OCI-LY1 (cell line): ENCODE results near the gene ANKRD6.

Experiments
- H2AFZ ChIP-seq: fragments of 200-600 bp; sonication (generic), shearing (Covaris generic); 2 replicates; pipeline ENCODE4 v1.6.0; 2014; ENCODE audit warnings: antibody characterized with exemption, mild to moderate bottlenecking, low read length
- H3F3A ChIP-seq: fragments of 200-600 bp; sonication (generic), shearing (Covaris generic); 2 replicates; pipeline ENCODE4 v1.6.0; 2014; ENCODE audit warnings: mild to moderate bottlenecking, antibody characterized with exemption, low read length, moderate library complexity; ENCODE audit not compliant: insufficient read depth
- H3K27ac ChIP-seq: fragments of 200-600 bp; sonication (generic); 2 replicates; pipeline ENCODE4 v1.5.1; 2014; ENCODE audit warnings: low read length, mixed run types, mild to moderate bottlenecking, low read depth; ENCODE audit not compliant: poor library complexity, severe bottlenecking
- H3K27me3 ChIP-seq: fragments of 200-600 bp; sonication (generic); 2 replicates; pipeline ENCODE4 v1.6.0; 2014; ENCODE audit warnings: antibody characterized with exemption, mild to moderate bottlenecking, low read length, moderate library complexity; ENCODE audit not compliant: insufficient read depth
- H3K36me3 ChIP-seq: fragments of 200-600 bp; sonication (generic); 2 replicates; pipeline ENCODE4 v1.6.1; 2014; ENCODE audit warnings: mild to moderate bottlenecking, antibody characterized with exemption, low read length, moderate library complexity, mixed read lengths; ENCODE audit not compliant: insufficient read depth
- H3K4me1 ChIP-seq: fragments of 200-600 bp; sonication (generic); 2 replicates; pipeline ENCODE4 v1.5.1; 2014; ENCODE audit warnings: mild to moderate bottlenecking, low read length, moderate library complexity; ENCODE audit not compliant: insufficient read depth, severe bottlenecking
- H3K4me2 ChIP-seq: fragments of 200-600 bp; sonication (generic), shearing (Covaris generic); 2 replicates; pipeline ENCODE4 v1.6.1; 2014; ENCODE audit warnings: low read length
- H3K4me3 ChIP-seq: fragments of 200-600 bp; sonication (generic); 2 replicates; pipeline ENCODE4 v1.5.1; 2014; ENCODE audit warnings: low read length, low read depth, mild to moderate bottlenecking, mixed read lengths; ENCODE audit not compliant: poor library complexity, severe bottlenecking
- H3K79me2 ChIP-seq: fragments of 200-600 bp; shearing (Covaris generic); 2 replicates; pipeline ENCODE4 v1.6.1; 2016; ENCODE audit warnings: mixed run types, low read length, mixed read lengths; ENCODE audit not compliant: insufficient read depth
- H3K9ac ChIP-seq: fragments of 200-600 bp; sonication (generic), shearing (Covaris generic); 2 replicates; pipeline ENCODE4 v1.6.1; 2014; ENCODE audit warnings: mild to moderate bottlenecking, low read length, mixed read lengths
- H3K9me2 ChIP-seq: fragments of 200-600 bp; sonication (generic), shearing (Covaris generic); 2 replicates; pipeline ENCODE4 v1.6.1; 2014; ENCODE audit warnings: low read depth, mild to moderate bottlenecking, low read length, mixed read lengths
- H3K9me3 ChIP-seq: fragments of 200-600 bp; shearing (Covaris generic); 2 replicates; pipeline ENCODE4 v1.6.1; 2014; ENCODE audit warnings: low read length, mixed read lengths
- H4K20me1 ChIP-seq: fragments of 200-600 bp; sonication (generic), shearing (Covaris generic); 2 replicates; pipeline ENCODE4 v1.6.0; 2016; ENCODE audit warnings: mild to moderate bottlenecking, low read length; ENCODE audit not compliant: insufficient read depth
- EZH2 ChIP-seq: fragments of 200-600 bp; sonication (generic), shearing (Covaris generic); IDR thresholded peaks from 2 replicates; pipeline ENCODE4 v1.8.0; 2017; ENCODE audit warnings: borderline replicate concordance, mixed run types, mild to moderate bottlenecking, antibody characterized with exemption, low read length, moderate library complexity, mixed read lengths
- TF ChIP-seq, protein P1 (sequence below): fragments of 200-600 bp; sonication (generic), shearing (Covaris generic); IDR thresholded peaks from 2 replicates; pipeline ENCODE4 v1.5.1; 2017; ENCODE audit warnings: mild to moderate bottlenecking, antibody characterized with exemption, low read length, moderate library complexity, mixed read lengths

ANKRD6 gene

GRCh38 chr6:89526563-89526869 lies 93.6 kb downstream of the ANKRD6 start:
- Histone ChIP-seq H3K4me3 (no peak overlapping the region), H3K79me2 (no peaks in the 10 kb centered on the region), H3K4me2 (no peak overlapping the region), H3K9ac (no peak overlapping the region), H3K36me3 (no peaks in the 10 kb centered on the region), H4K20me1 (no peaks in the 10 kb centered on the region), H3K27ac (no peak overlapping the region), H3K9me3 (no peaks in the 10 kb centered on the region), H3K4me1 (no peaks in the 10 kb centered on the region), H3K9me2 (no peaks in the 10 kb centered on the region), H3K27me3 (no peaks in the 10 kb centered on the region), H3F3A (no peaks in the 10 kb centered on the region), H2AFZ (no peak overlapping the region)
- TF ChIP-seq, protein P1, sequence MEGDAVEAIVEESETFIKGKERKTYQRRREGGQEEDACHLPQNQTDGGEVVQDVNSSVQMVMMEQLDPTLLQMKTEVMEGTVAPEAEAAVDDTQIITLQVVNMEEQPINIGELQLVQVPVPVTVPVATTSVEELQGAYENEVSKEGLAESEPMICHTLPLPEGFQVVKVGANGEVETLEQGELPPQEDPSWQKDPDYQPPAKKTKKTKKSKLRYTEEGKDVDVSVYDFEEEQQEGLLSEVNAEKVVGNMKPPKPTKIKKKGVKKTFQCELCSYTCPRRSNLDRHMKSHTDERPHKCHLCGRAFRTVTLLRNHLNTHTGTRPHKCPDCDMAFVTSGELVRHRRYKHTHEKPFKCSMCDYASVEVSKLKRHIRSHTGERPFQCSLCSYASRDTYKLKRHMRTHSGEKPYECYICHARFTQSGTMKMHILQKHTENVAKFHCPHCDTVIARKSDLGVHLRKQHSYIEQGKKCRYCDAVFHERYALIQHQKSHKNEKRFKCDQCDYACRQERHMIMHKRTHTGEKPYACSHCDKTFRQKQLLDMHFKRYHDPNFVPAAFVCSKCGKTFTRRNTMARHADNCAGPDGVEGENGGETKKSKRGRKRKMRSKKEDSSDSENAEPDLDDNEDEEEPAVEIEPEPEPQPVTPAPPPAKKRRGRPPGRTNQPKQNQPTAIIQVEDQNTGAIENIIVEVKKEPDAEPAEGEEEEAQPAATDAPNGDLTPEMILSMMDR = no peak
- no peak for TF ChIP-seq EZH2

DNA sequence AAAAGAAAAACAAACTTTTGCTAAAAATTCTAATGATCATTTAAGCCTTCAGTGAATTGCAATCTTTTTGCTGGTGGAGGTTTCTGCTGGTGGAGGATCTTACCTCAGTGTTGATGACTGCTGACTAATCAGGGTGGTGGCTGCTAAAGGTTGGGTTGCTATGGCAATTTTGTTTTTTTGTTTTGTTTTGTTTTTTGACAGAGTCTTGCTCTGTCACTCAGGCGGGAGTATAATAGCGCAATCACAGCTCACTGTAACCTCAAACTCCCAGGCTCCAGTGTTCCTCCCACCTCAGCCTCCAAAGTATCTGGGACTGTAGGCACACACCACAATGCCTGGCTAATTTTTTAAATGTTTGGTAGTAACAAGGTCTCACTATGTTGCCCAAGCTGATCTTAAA lies 94.7 kb downstream of the ANKRD6 start:
- Histone ChIP-seq H3K4me3 (no peak overlapping the region), H3K36me3 (no peaks in the 10 kb centered on the region), H3K9me3 (no peaks in the 10 kb centered on the region), H3K79me2 (no peaks in the 10 kb centered on the region), H2AFZ (no peak overlapping the region), H3K27ac (no peak overlapping the region), H3F3A (no peaks in the 10 kb centered on the region), H4K20me1 (no peaks in the 10 kb centered on the region), H3K27me3 (no peaks in the 10 kb centered on the region), H3K9me2 (no peaks in the 10 kb centered on the region), H3K9ac (no peak overlapping the region), H3K4me2 (no peak overlapping the region), H3K4me1 (no peaks in the 10 kb centered on the region)
- no peak for TF ChIP-seq EZH2
- TF ChIP-seq, protein P1 = no peak

DNA sequence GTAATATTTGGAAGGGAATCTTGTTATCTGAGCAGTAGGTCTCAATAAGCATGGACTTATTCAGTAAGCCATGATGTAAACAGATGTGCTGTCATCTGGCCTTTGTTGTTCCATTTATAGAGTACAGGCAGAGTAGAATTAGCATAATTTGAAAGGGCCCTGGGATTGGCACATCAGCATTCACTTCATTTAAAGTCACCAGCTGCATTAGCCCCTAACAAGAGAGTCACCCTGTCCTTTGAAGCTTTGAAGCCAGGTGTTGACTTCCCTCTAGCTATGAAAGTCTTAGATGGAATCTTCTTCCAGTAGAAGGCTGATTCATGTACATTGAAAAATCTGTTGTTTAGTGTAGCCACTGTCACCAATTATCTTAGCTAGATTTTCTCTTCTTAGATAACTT lies 95.9 kb downstream of the ANKRD6 start:
- no peak overlapping the region for H2AFZ ChIP-seq
- no peaks in the 10 kb centered on the region for H3K4me1 ChIP-seq
- no peaks in the 10 kb centered on the region for H3K79me2 ChIP-seq
- H3K27ac ChIP-seq = no peak overlapping the region
- H3K9me3 ChIP-seq = no peaks in the 10 kb centered on the region
- no peak overlapping the region for H3K4me2 ChIP-seq
- TF ChIP-seq, protein P1 = no peak
- TF ChIP-seq EZH2 = no peak
- H3K27me3 ChIP-seq = no peaks in the 10 kb centered on the region
- H4K20me1 ChIP-seq = no peaks in the 10 kb centered on the region
- H3K4me3 ChIP-seq = no peak overlapping the region
- no peaks in the 10 kb centered on the region for H3K36me3 ChIP-seq
- H3F3A ChIP-seq = no peaks in the 10 kb centered on the region
- H3K9me2 ChIP-seq = no peaks in the 10 kb centered on the region
- H3K9ac ChIP-seq = no peak overlapping the region
